Natural killer cell treated with Interleukin-12 subunit alpha and Interleukin-12 subunit beta and Interleukin-15 and Interleukin-18, amount 100 ng/mL, for 72 hours (primary cell): Measurements from ENCODE around the gene PRSS56. TPM values are rescaled to one million over a fixed set of nuclear protein-coding genes. Genes with fewer than 3 reads are reported as not detected.
A peak's percentile ranks its signal among the peaks of the same experiment; 100 is the strongest.
"Not testable (repeated sequence)": the region's sequence is repeated elsewhere in the genome, so short reads cannot be mapped to it uniquely, and the experiment has no call there.

Source experiments
- ATAC-seq, 2 donors: fragments of 150-1000 bp; cut with Tn5 transposase in 1 of 2; sonication (Bioruptor Pico), chemical (Tn5 transposase) in 1 of 2; 2 replicates each; pipeline ENCODE4 v1.10.0; 2021
- DNase-seq: peaks from one replicate; pipeline ENCODE4 v3.0.0; 2022; ENCODE audit warnings: low spot score
- H3K27ac Mint-ChIP-seq, 2 donors: 1 replicate in 1 of 2; 2 replicates in 1 of 2; pipeline ENCODE4 v1.8.0; 2022; ENCODE audit warnings: mixed read lengths in 2 of 2, mild to moderate bottlenecking in 1 of 2, moderate library complexity in 1 of 2
- H3K27me3 Mint-ChIP-seq, 2 donors: 1 replicate in 1 of 2; 2 replicates in 1 of 2; pipeline ENCODE4 v1.8.0; 2022; ENCODE audit warnings: mixed read lengths in 2 of 2
- H3K36me3 Mint-ChIP-seq: one replicate; pipeline ENCODE4 v1.8.0; 2022; ENCODE audit warnings: mixed read lengths
- H3K4me1 Mint-ChIP-seq, 2 donors: 1 replicate in 1 of 2; 2 replicates in 1 of 2; pipeline ENCODE4 v1.8.0; 2022; ENCODE audit warnings: low read depth in 2 of 2, mixed read lengths in 2 of 2, mild to moderate bottlenecking in 1 of 2
- H3K4me3 Mint-ChIP-seq: one replicate; pipeline ENCODE4 v1.8.0; 2022; ENCODE audit warnings: mixed read lengths
- H3K9me3 Mint-ChIP-seq: 2 replicates; pipeline ENCODE4 v1.8.0; 2022; ENCODE audit warnings: mixed read lengths
- total RNA-seq, 2 donors: library from RNA; stranded (reverse); gene quantifications; one replicate each; pipeline ENCODE4 v1.2.3, GENCODE V29; 2022

The PRSS56 gene
- total RNA-seq, 2 donors from 2014 or later: not detected

- ATAC-seq (no peak), DNase-seq (no peak)
- peaks cover 0 to 10% of the 10 kb centered on the region in 2 donors for H3K27me3 Mint-ChIP-seq
- no peaks in the 10 kb centered on the region for H3K9me3 Mint-ChIP-seq
- H3K4me3 Mint-ChIP-seq: no peak overlapping the region
- H3K36me3 Mint-ChIP-seq: no peaks in the 10 kb centered on the region
- no peak overlapping the region for H3K27ac Mint-ChIP-seq
- peaks cover 13 to 14% of the 10 kb centered on the region in 2 donors for H3K4me1 Mint-ChIP-seq
Observed at GRCh38 chr2:232530626-232531260, 10.6 kb downstream of the PRSS56 start.

GRCh38 chr2:232532419-232532818, 12.2 kb downstream of the PRSS56 start:
- H3K27me3 Mint-ChIP-seq: peaks cover 7 to 12% of the 10 kb centered on the region in 2 donors
- H3K4me1 Mint-ChIP-seq: peaks cover 13 to 14% of the 10 kb centered on the region in 2 donors
- no peaks in the 10 kb centered on the region for H3K9me3 Mint-ChIP-seq
- ATAC-seq (no peak), DNase-seq (peak; percentile 25)
- H3K27ac Mint-ChIP-seq: no peak overlapping the region
- H3K4me3 Mint-ChIP-seq: no peak overlapping the region
- H3K36me3 Mint-ChIP-seq: no peaks in the 10 kb centered on the region

GRCh38 chr2:232532821-232533220, 12.6 kb downstream of the PRSS56 start:
- H3K27ac Mint-ChIP-seq, H3K9me3 Mint-ChIP-seq, H3K4me3 Mint-ChIP-seq, ATAC-seq, H3K36me3 Mint-ChIP-seq: not testable (repeated sequence)
- Mint-ChIP-seq H3K27me3 (peaks cover 7 to 13% of the 10 kb centered on the region in 2 donors), H3K4me1 (peaks cover 13 to 14% of the 10 kb centered on the region in 2 donors)
- peak; percentile 18 for DNase-seq

GRCh38 chr2:232533944-232534710, 13.9 kb downstream of the PRSS56 start:
- ATAC-seq (no peak), DNase-seq (peak; percentile 15)
- Mint-ChIP-seq H3K27ac (no peak overlapping the region), H3K9me3 (no peaks in the 10 kb centered on the region), H3K4me3 (no peak overlapping the region), H3K27me3 (peaks cover 12 to 15% of the 10 kb centered on the region in 2 donors), H3K4me1 (peaks cover 1 to 12% of the 10 kb centered on the region in 2 donors), H3K36me3 (no peaks in the 10 kb centered on the region)

GRCh38 chr2:232534940-232535651, 14.9 kb downstream of the PRSS56 start:
- Mint-ChIP-seq H3K4me3 (no peak overlapping the region), H3K4me1 (peaks cover 0 to 10% of the 10 kb centered on the region in 2 donors), H3K27me3 (peaks cover 12 to 15% of the 10 kb centered on the region in 2 donors), H3K27ac (no peak overlapping the region), H3K9me3 (no peaks in the 10 kb centered on the region), H3K36me3 (no peaks in the 10 kb centered on the region)
- DNase-seq (no peak), ATAC-seq (no peak)

- H3K27me3 Mint-ChIP-seq: peaks cover 12 to 15% of the 10 kb centered on the region in 2 donors
- H3K4me1 Mint-ChIP-seq: peaks cover 0 to 10% of the 10 kb centered on the region in 2 donors
- H3K27ac Mint-ChIP-seq: no peak overlapping the region
- H3K9me3 Mint-ChIP-seq: no peaks in the 10 kb centered on the region
- H3K4me3 Mint-ChIP-seq: no peak overlapping the region
- ATAC-seq: no peak
- no peaks in the 10 kb centered on the region for H3K36me3 Mint-ChIP-seq
- no peak for DNase-seq
Observed at GRCh38 chr2:232535761-232536530, 15.8 kb downstream of the PRSS56 start.

GRCh38 chr2:232537079-232537478, 16.9 kb downstream of the PRSS56 start:
- no peak overlapping the region for H3K4me3 Mint-ChIP-seq
- H3K36me3 Mint-ChIP-seq: no peaks in the 10 kb centered on the region
- ATAC-seq (no peak), DNase-seq (no peak)
- peaks cover 12 to 15% of the 10 kb centered on the region in 2 donors for H3K27me3 Mint-ChIP-seq
- no peaks in the 10 kb centered on the region for H3K9me3 Mint-ChIP-seq
- no peak overlapping the region for H3K27ac Mint-ChIP-seq
- H3K4me1 Mint-ChIP-seq: peaks cover 0 to 10% of the 10 kb centered on the region in 2 donors

GRCh38 chr2:232537499-232537898, 17.3 kb downstream of the PRSS56 start:
- peaks cover 12 to 15% of the 10 kb centered on the region in 2 donors for H3K27me3 Mint-ChIP-seq

GRCh38 chr2:232538671-232539070, 18.5 kb downstream of the PRSS56 start:
- ATAC-seq: no peak
- Mint-ChIP-seq H3K27ac (no peak overlapping the region), H3K4me3 (no peak overlapping the region), H3K9me3 (no peaks in the 10 kb centered on the region), H3K27me3 (peaks cover 11 to 15% of the 10 kb centered on the region in 2 donors), H3K4me1 (peaks cover 0 to 10% of the 10 kb centered on the region in 2 donors), H3K36me3 (no peaks in the 10 kb centered on the region)
- DNase-seq: no peak

More at GRCh38 chr2:232537499-232537898, 17.3 kb downstream of the PRSS56 start:
- H3K9me3 Mint-ChIP-seq: no peaks in the 10 kb centered on the region
- H3K27ac Mint-ChIP-seq: no peak overlapping the region
- H3K4me3 Mint-ChIP-seq: no peak overlapping the region
- no peak for DNase-seq
- no peaks in the 10 kb centered on the region for H3K36me3 Mint-ChIP-seq
- peaks cover 0 to 10% of the 10 kb centered on the region in 2 donors for H3K4me1 Mint-ChIP-seq
- no peak for ATAC-seq

- DNase-seq: no peak
- Mint-ChIP-seq H3K4me1 (peaks cover 0 to 11% of the 10 kb centered on the region in 2 donors), H3K9me3 (no peaks in the 10 kb centered on the region), H3K36me3 (no peaks in the 10 kb centered on the region), H3K27me3 (peaks cover 11 to 15% of the 10 kb centered on the region in 2 donors), H3K27ac (no peak within 1 kb of the TSS), H3K4me3 (no peak within 1 kb of the TSS)
- ATAC-seq: peak in 1 of 2 donors; percentile 1
Observed at GRCh38 chr2:232539298-232540231, 19.4 kb downstream of the PRSS56 start, which contains the start of gene CHRNG. TSS of gene CHRNG (plus strand) at chr2:232539692. CDS start at chr2:232539748, 56 bp downstream.

- H3K27me3 Mint-ChIP-seq: peaks cover 11 to 15% of the 10 kb centered on the region in 2 donors
- no peaks in the 10 kb centered on the region for H3K36me3 Mint-ChIP-seq
- peaks cover 0 to 11% of the 10 kb centered on the region in 2 donors for H3K4me1 Mint-ChIP-seq
- DNase-seq (no peak), ATAC-seq (no peak)
- H3K9me3 Mint-ChIP-seq: no peaks in the 10 kb centered on the region
- no peak overlapping the region for H3K4me3 Mint-ChIP-seq
- H3K27ac Mint-ChIP-seq: no peak overlapping the region
Observed at GRCh38 chr2:232540441-232541041, 20.4 kb downstream of the PRSS56 start.
